MM.1S (cell line): ENCODE measurements around the gene HCN4.

Source experiments
- CTCF ChIP-seq: fragments of 300-600 bp; sonication (generic); IDR thresholded peaks from 2 replicates; pipeline ENCODE4 v1.5.1; 2016; ENCODE audit warnings: antibody characterized with exemption, low read length, mixed read lengths
- EZH2phosphoT487 ChIP-seq: fragments of 300-600 bp; sonication (generic); IDR thresholded peaks from 2 replicates; pipeline ENCODE4 v1.6.1; 2018; ENCODE audit warnings: antibody characterized with exemption, low read length

- TF ChIP-seq CTCF (no peak), EZH2phosphoT487 (no peak)
Measured at GRCh38 chr15:73331991-73332925, 36.5 kb downstream of the HCN4 start.
